HG03108 (cell line): ENCODE measurements around the gene COX18.
A peak's percentile ranks its signal among the peaks of the same experiment; 100 is the strongest.

Experiments used
- ATAC-seq: cut with Tn5 transposase; IDR thresholded peaks from one replicate; pipeline ENCODE4 v1.9.1; 2021; ENCODE audit warnings: moderate library complexity; ENCODE audit not compliant: unreplicated experiment

COX18 gene, protein sequence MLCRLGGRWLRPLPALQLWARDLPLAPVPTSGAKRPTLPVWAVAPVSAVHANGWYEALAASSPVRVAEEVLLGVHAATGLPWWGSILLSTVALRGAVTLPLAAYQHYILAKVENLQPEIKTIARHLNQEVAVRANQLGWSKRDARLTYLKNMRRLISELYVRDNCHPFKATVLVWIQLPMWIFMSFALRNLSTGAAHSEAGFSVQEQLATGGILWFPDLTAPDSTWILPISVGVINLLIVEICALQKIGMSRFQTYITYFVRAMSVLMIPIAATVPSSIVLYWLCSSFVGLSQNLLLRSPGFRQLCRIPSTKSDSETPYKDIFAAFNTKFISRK

DNA sequence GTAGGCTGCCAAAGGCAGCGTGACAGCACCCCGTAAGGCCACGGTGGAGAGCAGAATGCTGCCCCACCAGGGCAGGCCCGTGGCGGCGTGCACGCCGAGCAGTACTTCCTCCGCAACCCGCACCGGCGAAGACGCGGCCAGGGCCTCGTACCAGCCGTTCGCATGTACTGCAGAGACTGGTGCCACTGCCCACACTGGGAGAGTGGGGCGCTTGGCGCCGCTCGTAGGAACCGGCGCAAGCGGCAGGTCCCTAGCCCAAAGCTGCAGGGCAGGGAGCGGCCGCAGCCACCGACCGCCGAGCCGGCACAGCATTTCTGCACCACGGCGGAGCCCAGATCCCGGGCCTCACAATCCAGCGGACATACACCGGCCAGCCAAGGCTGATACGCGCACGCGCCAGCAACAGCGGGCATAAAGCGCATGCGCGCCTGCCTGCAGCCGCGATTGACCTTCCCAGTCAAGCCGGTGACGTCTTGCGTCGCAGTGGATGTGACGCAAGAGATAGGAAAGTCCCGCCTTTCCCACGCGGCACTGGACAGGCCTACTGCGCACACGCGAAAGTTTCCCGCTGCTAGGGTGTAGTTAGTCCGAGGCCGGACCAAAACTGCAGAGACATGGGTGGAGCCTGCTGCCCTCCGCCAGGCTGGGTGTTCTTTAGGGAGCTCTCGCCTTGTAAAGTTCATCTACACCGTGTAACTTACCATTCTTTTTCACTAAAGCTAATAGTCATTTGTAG is at the start of gene COX18:
TSS of gene COX18 (minus strand) at position 379 of the 736 bp plus-strand sequence. CDS start at position 312, 67 bp downstream.
- ATAC-seq, result peak; percentile 86

DNA sequence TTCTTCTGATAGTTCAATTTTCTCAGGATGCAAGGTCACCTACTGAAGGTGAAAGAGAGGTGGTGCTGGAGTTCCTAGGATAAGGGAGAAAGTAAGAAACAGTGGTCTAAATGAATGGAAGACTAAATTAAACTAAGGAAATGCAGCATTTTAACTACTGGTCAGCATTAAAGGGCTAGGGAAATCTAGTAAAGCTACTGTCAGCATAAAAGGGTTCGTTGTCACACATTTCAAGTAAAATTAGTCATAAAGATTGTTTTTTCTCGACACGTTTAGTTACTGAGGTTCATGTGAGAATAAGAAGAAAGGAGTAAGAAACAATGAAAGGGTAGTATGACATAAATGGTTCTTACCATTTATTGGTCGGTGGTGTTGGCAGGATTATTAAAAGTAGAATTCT is 40.0 kb upstream of the COX18 start:
- ATAC-seq, result no peak

DNA sequence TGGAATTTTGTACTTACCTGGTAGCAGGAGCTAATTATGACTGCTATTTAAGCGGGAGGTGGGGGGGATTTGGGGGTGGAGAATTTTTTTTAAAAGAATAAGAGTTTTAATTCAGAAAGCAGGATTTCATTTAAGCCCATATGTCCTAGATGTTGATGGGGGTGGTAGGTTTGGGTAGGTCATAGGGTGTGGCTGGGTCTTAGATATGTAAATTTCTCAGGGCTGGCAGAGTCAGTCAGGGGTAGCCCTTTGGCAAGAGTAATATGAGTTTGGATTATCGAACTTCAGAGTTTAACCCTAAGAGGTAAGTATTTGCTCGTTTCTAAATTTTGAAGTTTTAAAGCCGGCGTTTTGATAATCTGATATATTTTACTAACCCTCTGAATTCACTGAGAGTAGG is 35.2 kb upstream of the COX18 start:
- ATAC-seq, result no peak

DNA sequence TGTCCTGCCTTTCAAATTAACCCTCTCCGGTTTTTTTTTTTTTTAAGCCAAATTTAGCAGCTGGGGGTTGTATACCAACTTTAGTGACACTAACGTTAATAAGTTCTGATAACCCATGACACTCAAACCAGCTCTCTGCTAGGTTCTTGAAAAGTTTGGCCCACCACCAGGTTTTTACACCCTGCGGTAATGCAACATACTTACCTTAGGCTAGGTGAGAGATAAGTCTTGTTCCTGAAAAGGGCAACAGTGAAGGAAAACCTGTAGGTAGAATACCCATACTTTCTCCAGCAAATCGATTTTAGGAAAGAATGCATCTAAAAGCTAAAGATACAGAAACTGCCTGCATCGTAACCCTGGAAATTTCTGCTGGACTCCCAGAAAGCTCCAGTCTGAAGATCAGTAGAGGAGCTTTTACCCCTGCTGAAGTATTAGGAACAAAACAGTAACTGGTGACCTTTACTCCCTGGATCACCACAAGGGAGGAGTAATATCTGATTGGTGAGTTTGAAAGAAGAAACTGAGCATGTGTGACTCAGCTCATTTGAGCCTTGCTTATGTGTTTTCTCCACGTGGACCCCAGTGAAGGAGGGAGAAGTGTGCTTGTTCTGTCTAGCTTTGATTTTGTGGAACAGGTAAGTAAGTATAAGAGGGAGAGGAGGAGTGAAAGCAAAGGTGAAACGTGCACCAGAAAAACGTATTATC is 34.4 kb upstream of the COX18 start:
- ATAC-seq, result no peak

DNA sequence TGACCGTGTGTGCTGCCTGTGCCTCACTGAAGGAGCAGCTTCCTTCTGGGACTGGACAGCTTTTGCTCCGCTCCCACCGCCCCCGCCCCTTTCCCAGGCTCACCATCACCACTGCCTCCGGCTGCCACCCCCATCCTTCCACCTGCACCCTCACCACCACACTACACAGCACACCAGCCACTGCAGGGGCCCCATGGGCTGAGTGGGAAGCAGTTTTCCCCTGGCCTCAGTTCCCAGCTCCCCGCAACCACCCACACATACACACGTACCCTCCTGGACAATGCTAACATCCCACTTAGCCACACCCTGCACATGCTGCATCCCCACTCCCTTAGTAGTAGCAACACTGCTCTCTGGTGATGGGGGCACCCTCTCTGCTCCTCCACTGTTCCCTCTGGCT is 29.6 kb upstream of the COX18 start:
- ATAC-seq, result no peak

DNA sequence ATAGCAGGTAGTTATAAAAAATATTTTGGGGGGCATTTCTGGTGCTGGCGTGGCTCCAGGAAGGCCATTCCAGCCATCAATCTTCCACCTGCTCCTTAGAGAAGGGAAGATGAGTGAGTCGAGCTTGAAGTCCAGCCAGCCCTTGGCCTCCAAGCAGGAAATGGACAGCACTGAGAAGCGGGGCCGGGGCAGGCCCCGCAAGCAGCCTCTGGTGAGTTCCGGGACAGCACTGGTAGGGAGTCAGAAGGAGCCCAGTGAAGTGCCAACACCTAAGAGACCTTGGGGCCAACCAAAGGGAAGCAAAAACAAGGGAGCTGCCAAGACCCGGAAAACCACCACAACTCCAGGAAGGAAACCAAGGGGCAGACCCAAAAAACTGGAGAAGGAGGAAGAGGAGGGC is 29.2 kb upstream of the COX18 start:
- ATAC-seq, result no peak

DNA sequence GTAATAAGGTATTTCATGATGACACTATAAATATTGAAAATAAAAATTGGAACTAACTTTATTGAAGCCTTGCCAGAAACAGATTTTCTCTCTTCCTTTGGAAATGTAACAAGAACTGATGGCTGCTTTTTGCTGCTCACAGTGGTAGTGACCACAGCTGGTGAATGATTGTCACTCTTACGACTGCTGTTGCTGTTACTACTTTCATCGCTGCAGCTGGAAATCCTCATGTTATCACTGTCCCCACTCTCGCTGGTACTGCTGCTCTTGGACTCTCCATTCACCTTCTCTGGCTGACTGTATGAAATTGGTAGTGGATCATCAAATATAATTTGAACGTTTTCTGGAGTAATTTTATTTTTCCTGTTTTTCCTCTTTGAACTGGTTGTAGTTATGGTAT is 28.5 kb upstream of the COX18 start:
- no peak for ATAC-seq

DNA sequence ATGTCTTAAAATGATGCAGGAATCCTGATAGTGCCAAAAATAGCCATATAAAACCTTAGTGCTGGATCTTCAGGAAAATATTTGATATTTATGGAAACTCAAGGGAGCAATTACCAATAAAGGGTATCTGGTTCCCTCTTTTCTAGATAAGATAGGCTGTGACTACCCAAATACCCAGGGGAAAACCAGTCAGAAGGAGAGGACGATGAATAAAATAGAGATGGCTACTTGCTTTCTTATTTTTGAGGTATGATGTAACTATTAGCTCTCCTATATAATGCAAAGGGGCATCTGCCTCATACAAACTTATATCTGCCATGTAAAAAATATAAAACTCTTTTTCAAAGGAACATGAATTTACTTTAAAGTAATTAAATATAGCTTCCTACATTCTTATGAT is 23.4 kb upstream of the COX18 start:
- no peak for ATAC-seq

DNA sequence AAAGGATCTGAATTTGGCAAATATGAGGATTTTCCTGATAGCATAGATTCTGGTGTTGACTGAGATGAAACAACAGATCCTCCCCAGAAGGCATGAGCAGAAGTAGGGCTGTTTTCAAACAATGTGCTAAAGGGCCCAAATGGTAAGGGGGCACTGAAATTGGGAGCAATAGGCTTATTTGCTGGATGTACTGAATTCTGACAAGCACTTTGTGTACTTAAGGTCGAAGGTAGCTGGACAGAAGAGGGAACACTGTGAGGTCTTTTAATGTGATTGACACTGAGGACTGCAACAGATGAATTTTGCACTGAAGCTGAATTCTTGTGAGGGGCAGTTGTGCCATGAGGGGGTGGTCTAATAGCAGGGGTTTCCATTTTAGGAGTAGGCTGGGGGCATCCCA is 21.2 kb upstream of the COX18 start:
- ATAC-seq, result no peak

DNA sequence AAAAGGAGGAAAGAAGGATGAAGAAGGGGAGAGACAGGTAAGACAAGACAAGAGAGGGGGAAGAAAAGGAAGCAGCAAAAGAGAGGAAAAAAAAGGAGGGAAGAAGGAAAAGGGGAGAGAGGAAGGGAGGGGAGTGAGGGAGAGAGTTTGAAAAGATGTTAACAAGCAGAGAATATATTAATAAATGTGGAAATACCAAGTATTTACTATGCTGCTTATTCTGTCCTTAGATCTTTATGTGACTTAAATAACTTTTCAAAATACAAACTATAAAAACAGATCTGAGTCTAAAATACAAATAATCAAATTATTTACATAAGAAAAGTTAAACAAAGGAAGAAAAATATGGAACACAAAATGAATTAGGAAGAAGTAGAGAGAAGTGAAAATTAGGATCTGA is 18.4 kb upstream of the COX18 start:
- no peak for ATAC-seq

DNA sequence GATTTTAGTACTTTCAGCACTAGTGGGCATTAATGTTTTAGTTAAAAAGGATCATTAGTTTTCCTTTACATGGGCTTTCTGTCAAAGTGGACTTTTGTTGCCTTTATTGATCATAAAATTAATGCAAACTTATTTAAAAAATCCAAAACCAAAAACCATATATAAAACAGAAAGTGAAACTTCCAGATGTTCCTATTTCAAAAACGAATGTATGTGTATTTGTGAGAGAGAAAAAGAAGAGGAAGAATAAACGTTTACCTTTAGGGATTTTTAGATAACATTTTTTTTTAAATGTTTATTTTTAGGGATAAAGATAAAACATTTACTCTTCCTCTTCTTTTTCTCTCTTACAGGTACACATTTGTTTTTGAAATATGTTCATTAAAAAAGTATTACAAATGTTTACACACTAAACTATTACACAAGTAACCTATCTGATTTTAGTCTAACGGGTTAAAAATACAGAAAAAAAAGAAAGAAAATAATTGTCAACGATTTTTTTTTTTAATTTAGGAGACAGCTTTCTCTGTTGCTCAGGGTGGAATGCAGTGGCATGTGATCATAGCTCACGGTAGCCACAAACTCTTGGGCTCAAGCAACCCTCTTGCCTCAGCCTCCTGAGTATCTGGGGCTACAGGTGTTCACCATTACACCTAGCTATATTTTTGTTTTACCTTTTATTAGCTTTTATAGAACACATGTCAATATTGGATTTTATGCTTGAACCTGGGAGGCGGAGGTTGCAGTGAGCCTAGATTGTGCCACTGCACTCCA is 16.8 kb upstream of the COX18 start:
- no peak for ATAC-seq

DNA sequence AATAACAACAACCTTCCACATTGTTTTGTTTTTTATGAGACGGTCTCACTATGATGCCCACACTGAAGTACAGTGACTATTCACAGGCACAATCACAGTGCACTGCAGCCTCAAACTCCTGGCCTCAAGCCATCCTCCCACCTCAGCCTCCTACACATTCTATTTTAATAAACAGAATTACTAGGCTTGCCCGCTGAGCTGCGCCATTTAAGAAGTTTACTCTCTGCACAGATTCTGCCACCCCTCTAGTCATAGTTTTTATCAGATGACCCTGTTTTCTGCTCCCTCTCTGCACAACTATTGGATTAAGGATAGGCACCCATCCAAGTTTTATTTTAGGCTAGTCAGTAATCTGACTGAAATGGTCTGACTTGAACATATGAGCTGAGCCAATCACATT is 11.3 kb upstream of the COX18 start:
- ATAC-seq, result no peak

DNA sequence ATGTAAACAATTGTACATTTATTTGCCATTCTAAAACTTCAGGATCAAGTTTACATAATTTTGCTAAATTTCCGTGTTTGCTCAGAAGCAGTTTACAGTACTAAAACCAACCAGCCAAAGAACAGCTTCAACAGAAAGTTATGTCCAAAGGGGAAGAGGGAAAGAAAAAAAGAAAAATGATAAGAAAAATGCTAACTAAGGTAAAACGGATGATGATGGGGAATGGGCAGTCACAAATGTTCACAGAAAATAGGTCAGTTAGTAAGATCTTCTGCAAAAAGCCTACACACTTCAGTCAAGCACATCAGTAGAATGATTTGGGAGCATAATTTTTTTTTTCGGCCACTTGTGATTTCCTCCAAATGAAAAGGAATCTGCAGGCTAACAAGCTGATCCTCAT is 6.3 kb upstream of the COX18 start:
- no peak for ATAC-seq

DNA sequence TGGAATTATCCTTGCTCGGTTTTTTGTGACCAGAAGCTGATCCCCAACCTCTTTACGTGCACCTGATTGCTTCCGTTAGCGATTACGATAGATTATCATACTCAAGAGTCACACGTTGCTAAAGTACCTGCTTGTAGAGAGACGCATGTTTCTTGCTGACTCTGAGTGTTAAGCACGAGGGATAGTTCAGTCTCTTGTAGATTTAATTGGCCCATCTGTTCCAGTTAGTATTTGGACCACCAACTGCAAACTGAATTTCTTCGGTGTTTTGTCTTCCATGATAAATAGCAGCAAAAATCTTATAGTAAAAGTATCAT is 516 bp upstream of the COX18 start:
- ATAC-seq, result peak; percentile 8

DNA sequence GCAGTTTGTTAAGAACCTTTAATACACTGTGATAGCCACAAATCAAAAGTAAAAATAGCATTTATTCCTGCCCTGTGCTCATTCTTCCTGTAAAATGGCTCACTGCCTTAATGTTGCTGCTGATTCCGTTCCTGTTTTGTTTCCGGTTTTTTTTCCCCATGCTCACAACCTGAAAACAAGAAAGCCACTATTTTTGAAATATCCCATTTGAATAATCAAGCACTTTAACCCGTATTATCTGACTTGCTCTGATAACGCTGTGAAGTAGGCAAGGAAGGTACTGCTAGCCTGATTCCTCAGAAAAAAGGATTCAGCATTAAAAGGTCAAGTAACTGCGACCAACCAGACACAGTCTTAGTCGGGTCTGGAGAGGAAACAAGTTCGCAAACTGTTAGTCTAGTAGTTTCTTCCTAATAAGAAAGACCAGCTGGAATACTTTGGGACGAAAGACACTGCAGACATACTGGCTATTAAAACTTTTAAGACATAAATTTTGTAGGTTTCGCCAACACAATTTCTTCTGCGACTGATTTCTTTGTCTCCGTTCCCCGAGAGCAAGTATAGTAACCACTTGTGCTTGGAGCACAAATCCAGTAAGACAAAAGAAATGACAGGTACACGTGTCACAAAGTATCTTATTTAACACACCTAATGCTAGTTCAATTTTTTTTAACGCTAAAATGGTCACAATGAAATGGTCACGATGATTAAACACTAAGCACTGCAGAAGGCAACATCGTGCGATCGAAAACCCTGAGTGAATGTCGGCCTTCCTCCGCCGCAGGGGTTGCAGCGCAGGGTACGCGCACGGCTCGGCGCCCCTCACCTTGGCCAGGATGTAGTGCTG is 802 bp downstream of the COX18 start:
- no peak for ATAC-seq

DNA sequence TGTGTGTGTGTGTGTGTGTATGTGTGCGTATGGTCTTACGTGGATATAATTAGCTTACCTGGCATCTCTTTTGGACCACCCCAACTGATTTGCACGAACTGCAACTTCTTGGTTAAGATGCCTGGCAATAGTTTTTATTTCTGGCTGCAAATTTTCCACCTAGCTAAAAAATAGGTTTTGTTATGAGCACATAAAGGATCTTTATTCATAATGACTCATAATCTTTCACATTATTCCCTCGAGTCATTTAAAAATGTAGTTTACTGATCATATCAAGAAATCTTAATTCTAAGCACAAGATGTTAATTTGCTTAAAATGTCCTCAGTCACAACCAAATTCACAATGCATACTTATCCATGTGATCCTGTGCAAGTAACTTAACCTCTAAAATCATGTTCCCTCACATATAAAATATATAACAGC is 1.5 kb downstream of the COX18 start:
- ATAC-seq, result no peak

DNA sequence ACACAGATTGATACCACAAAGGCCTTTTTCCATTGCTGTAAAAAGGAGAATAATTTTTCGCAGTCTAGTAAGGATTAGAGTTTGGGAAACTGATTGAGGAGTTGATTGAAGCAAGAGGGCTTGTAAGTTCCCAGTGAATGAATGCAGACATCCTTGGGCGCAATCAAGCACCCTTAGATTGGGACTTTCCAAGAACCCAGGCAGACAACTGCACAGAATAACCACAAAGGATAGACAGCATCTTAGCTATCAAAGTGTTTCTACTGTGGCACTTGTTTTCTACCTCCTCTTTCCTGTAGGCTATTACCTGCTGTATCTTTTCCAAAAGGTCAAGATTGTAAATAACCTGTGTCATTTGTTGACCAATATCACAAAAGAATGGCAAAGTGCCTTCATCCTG is 2.6 kb downstream of the COX18 start:
- no peak for ATAC-seq

DNA sequence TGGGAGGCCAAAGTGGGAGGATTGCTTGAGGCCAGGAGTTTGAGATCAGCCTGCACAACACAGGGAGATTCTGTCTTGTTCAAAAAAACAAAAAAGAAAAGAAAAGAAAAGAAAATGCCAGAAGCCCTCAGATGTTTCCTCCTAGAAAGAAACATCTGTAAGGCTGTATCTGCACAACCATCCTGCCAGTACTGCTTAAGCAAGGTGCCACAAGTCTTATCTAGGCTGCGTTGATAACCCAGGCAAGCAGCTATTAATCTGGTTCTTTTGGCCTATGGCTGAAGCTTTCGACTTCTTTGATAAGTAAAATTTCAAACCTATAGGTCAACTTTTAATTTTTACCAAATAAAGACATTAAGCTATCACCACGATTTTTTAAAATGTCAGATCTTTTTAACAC is 3.1 kb downstream of the COX18 start:
- ATAC-seq, result no peak

DNA sequence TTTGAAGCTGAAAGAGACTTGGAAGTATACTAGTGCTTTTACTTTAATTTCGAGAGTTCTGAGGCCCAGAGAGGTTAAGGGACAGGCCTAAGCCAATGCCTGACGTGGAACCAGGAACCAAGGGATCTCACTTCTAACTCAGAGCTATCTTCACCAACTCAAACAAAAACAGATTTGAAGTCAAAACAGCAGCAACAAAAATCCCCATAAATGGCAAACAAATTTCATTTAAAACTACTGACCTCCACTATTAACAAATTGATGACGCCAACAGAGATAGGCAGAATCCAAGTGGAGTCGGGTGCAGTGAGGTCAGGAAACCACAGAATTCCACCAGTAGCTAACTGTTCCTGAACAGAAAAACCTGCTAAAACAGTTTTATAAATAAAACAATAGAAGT is 5.0 kb downstream of the COX18 start:
- ATAC-seq, result no peak

DNA sequence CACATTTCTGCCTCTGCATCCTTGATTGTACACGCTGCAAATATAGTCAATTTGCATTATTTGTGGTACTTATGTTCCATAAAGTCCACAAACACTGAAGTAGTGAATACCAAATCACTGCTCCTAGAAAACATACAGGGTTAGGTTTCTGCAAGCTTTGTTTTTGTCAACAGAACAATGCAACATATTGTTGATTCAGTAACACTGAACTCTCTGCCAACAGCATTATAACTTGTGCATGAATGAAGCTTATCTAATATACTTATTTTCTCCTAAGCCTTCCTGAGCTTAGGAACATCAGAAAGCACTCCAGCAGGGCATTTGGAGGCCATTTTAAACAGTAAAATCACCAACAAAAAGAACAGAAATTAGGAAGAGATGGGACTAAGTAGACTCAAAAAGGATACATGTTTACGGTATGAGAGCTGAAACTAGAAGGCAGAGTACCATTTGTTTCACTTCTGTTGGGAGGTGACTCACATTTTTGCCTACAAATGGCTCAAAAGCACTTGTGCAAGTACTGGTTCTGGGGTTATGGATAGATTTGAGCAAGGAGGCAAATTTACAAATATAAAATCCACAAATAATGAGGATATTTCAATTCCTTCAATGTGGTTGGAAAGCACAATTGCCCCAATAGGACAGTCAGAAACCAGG is 14.1 kb downstream of the COX18 start:
- ATAC-seq, result peak; percentile 82
